DND-41 (cell line): ENCODE measurements around the gene YARS2.

Experiments used
- ATAC-seq: fragments of 200-7000 bp; cut with Tn5 transposase; 3 replicates; pipeline ENCODE4 v1.9.1; 2021; ENCODE audit warnings: low read depth; ENCODE audit not compliant: insufficient read depth
- DNase-seq: peaks from one replicate; pipeline ENCODE4 v3.0.0-alpha.2; 2020
- H2AFZ ChIP-seq: 2 replicates; pipeline ENCODE4 v1.6.0; 2012; ENCODE audit warnings: low read depth, low read length
- H3K27ac ChIP-seq: 2 replicates; pipeline ENCODE4 v1.5.1; 2012; ENCODE audit warnings: low read length, inconsistent platforms
- H3K27me3 ChIP-seq: fragments of 200-600 bp; sonication (generic); 2 replicates; pipeline ENCODE4 v1.6.0; 2012; ENCODE audit warnings: low read length, mild to moderate bottlenecking, inconsistent platforms; ENCODE audit not compliant: insufficient read depth, poor library complexity
- H3K36me3 ChIP-seq: 2 replicates; pipeline ENCODE4 v1.5.1; 2012; ENCODE audit warnings: low read length, inconsistent platforms; ENCODE audit not compliant: insufficient read depth
- H3K4me1 ChIP-seq: 2 replicates; pipeline ENCODE4 v1.5.1; 2012; ENCODE audit warnings: mild to moderate bottlenecking, low read length; ENCODE audit not compliant: insufficient read depth
- H3K4me2 ChIP-seq: 2 replicates; pipeline ENCODE4 v1.6.0; 2012; ENCODE audit warnings: mild to moderate bottlenecking, moderate library complexity, low read length, inconsistent platforms; ENCODE audit not compliant: insufficient read depth
- H3K4me3 ChIP-seq, 2 experiments: fragments of 200-600 bp in 1 of 2; shearing (Covaris generic) in 1 of 2; 2 replicates each; pipeline ENCODE4 v1.5.1; 2012 to 2016; ENCODE audit warnings: inconsistent platforms in 2 of 2, low read length in 2 of 2, mild to moderate bottlenecking in 2 of 2, low read depth in 1 of 2, moderate library complexity in 1 of 2
- H3K79me2 ChIP-seq: 2 replicates; pipeline ENCODE4 v1.6.0; 2012; ENCODE audit warnings: low read length, inconsistent platforms; ENCODE audit not compliant: insufficient read depth
- H3K9ac ChIP-seq: 2 replicates; pipeline ENCODE4 v1.6.0; 2012; ENCODE audit warnings: low read depth, mild to moderate bottlenecking, inconsistent platforms, low read length, moderate library complexity
- H3K9me3 ChIP-seq: 2 replicates; pipeline ENCODE4 v1.5.1; 2012; ENCODE audit warnings: low read length, moderate library complexity, mild to moderate bottlenecking, inconsistent platforms; ENCODE audit not compliant: insufficient read depth, severe bottlenecking
- H4K20me1 ChIP-seq: 2 replicates; pipeline ENCODE4 v1.6.0; 2012; ENCODE audit warnings: low read length; ENCODE audit not compliant: insufficient read depth
- EZH2 ChIP-seq: IDR thresholded peaks from 3 replicates; pipeline ENCODE4 v1.6.1; 2012; ENCODE audit warnings: borderline replicate concordance, low read depth, mild to moderate bottlenecking, moderate library complexity, low read length, inconsistent platforms; ENCODE audit not compliant: severe bottlenecking
- TF ChIP-seq, protein P1 (sequence below): IDR thresholded peaks from 2 replicates; pipeline ENCODE4 v1.5.1; 2012; ENCODE audit warnings: borderline replicate concordance, low read length, moderate library complexity, mild to moderate bottlenecking; ENCODE audit not compliant: poor library complexity, severe bottlenecking; ENCODE audit errors: extremely low read depth

YARS2 gene

DNA sequence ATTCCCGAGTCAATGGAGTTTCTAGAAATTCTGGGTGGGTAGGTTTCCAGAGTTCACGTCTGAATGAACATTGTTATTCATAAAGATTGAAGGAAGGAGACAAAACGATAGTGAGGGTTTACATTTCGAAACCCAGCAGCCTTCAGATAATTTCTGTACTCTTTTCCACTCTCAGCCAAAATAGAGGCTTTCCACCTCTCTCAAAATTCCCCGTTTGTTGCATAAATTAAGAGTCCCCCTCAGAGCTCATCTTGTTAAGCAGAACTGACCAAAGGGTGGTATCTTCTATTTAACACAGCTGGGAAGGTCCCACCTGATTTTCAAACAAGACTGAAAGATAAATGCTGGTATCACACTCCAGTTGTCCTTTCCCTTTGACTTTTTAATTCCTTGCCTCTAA, 21.5 kb upstream of the YARS2 start:
- Histone ChIP-seq H3K9me3 (no peaks in the 10 kb centered on the region), H3K4me2 (no peak overlapping the region), H4K20me1 (no peaks in the 10 kb centered on the region), H3K27me3 (peaks cover 6% of the 10 kb centered on the region), H3K4me1 (no peaks in the 10 kb centered on the region), H3K9ac (no peak overlapping the region), H3K4me3 (no peak overlapping the region), H3K36me3 (no peaks in the 10 kb centered on the region), H2AFZ (no peak overlapping the region), H3K79me2 (no peaks in the 10 kb centered on the region), H3K27ac (no peak overlapping the region)
- ATAC-seq: no peak
- TF ChIP-seq EZH2: no peak
- TF ChIP-seq, protein P1, sequence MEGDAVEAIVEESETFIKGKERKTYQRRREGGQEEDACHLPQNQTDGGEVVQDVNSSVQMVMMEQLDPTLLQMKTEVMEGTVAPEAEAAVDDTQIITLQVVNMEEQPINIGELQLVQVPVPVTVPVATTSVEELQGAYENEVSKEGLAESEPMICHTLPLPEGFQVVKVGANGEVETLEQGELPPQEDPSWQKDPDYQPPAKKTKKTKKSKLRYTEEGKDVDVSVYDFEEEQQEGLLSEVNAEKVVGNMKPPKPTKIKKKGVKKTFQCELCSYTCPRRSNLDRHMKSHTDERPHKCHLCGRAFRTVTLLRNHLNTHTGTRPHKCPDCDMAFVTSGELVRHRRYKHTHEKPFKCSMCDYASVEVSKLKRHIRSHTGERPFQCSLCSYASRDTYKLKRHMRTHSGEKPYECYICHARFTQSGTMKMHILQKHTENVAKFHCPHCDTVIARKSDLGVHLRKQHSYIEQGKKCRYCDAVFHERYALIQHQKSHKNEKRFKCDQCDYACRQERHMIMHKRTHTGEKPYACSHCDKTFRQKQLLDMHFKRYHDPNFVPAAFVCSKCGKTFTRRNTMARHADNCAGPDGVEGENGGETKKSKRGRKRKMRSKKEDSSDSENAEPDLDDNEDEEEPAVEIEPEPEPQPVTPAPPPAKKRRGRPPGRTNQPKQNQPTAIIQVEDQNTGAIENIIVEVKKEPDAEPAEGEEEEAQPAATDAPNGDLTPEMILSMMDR: no peak
- no peak for DNase-seq

DNA sequence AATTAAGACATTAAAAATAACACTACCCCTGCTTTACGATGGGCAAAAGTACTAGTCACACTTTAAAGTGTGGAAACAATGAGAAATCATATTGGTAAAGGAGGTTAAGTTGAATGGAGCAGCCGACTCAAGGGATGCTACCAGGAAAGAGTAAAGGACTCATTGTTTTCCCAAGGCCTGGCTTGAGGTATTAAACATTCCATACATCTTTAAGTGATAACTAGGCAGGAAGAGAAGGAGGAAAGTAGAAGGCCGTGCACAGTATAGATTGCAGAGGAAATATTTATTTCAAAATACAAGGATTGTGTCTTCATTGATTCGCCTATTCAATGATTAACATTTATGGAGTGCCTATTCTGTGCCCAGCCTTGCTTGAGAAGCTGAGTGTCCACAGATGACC, 20.6 kb upstream of the YARS2 start:
- no peak overlapping the region for H3K9ac ChIP-seq
- TF ChIP-seq, protein P1: no peak
- TF ChIP-seq EZH2: no peak
- H3K9me3 ChIP-seq: no peaks in the 10 kb centered on the region

DNA sequence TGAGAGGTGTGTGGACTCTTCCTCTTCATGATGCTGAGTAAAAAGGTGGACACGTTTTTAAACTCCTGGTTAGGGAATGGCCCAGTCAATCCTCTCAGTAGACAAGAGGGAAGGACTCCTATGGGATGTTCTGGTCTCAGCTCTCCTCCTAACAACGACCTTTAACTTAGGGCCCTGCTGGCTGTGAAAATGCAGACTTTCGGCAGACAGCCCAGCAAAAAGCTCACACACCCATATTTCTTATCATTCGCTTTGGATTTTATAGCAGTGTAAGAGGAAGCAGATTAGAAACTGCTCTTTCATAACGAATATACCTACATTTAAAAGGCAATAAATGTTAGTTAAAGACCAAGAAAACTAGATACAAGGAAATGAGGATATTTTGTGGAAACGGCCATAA, 18.0 kb upstream of the YARS2 start:
- Histone ChIP-seq H3K4me1 (no peaks in the 10 kb centered on the region), H3K4me3 (no peak overlapping the region), H3K4me2 (no peak overlapping the region), H3K9me3 (no peaks in the 10 kb centered on the region), H2AFZ (no peak overlapping the region), H4K20me1 (no peaks in the 10 kb centered on the region), H3K27me3 (peaks cover 6% of the 10 kb centered on the region), H3K36me3 (no peaks in the 10 kb centered on the region), H3K79me2 (no peaks in the 10 kb centered on the region), H3K9ac (no peak overlapping the region), H3K27ac (no peak overlapping the region)
- ATAC-seq: no peak
- TF ChIP-seq, protein P1: no peak
- TF ChIP-seq EZH2: no peak
- DNase-seq: no peak

More for the DNA sequence above, 20.6 kb upstream of the YARS2 start:
- DNase-seq: no peak
- no peak for ATAC-seq
- no peaks in the 10 kb centered on the region for H3K36me3 ChIP-seq
- H3K79me2 ChIP-seq: no peaks in the 10 kb centered on the region
- no peak overlapping the region for H2AFZ ChIP-seq
- no peaks in the 10 kb centered on the region for H4K20me1 ChIP-seq
- peaks cover 6% of the 10 kb centered on the region for H3K27me3 ChIP-seq
- no peak overlapping the region for H3K4me2 ChIP-seq
- no peaks in the 10 kb centered on the region for H3K4me1 ChIP-seq
- no peak overlapping the region for H3K4me3 ChIP-seq
- H3K27ac ChIP-seq: no peak overlapping the region

DNA sequence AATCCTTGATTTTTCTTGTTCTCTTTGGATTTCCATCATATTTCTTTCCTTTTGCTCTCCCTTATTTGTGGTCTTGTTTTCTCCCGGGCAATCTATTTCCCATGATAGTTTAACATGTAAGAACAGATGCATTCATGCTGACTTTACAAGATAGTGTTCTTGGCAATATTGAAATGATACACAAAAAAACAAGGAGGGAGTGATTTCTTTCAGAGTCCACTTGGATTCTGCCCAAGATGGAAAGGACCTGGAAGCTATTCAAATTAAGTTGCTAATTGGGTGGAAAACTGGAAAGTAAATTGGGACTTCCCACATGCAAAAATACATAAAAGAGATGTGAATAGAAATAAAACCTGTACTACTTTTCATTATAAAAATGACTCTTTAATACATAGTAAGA, 14.4 kb upstream of the YARS2 start:
- ATAC-seq (no peak), DNase-seq (no peak)
- H3K4me3 ChIP-seq: no peak overlapping the region
- no peaks in the 10 kb centered on the region for H3K79me2 ChIP-seq
- H2AFZ ChIP-seq: no peak overlapping the region
- no peak overlapping the region for H3K9ac ChIP-seq
- H3K4me2 ChIP-seq: no peak overlapping the region
- H3K36me3 ChIP-seq: no peaks in the 10 kb centered on the region
- no peaks in the 10 kb centered on the region for H4K20me1 ChIP-seq
- H3K27ac ChIP-seq: no peak overlapping the region
- H3K9me3 ChIP-seq: no peaks in the 10 kb centered on the region
- peaks cover 6% of the 10 kb centered on the region for H3K27me3 ChIP-seq
- no peak for TF ChIP-seq EZH2
- TF ChIP-seq, protein P1: no peak
- no peaks in the 10 kb centered on the region for H3K4me1 ChIP-seq
